NCI-H1417 treated with DMSO at 0.1 percent for 48 hours (cell line): ENCODE measurements around the gene TGFBR2.

Experiments
- DNase-seq: peaks from one replicate; lab custom pipeline; 2025; lab: John Stamatoyannopoulos, UW

TGFBR2 gene

DNA sequence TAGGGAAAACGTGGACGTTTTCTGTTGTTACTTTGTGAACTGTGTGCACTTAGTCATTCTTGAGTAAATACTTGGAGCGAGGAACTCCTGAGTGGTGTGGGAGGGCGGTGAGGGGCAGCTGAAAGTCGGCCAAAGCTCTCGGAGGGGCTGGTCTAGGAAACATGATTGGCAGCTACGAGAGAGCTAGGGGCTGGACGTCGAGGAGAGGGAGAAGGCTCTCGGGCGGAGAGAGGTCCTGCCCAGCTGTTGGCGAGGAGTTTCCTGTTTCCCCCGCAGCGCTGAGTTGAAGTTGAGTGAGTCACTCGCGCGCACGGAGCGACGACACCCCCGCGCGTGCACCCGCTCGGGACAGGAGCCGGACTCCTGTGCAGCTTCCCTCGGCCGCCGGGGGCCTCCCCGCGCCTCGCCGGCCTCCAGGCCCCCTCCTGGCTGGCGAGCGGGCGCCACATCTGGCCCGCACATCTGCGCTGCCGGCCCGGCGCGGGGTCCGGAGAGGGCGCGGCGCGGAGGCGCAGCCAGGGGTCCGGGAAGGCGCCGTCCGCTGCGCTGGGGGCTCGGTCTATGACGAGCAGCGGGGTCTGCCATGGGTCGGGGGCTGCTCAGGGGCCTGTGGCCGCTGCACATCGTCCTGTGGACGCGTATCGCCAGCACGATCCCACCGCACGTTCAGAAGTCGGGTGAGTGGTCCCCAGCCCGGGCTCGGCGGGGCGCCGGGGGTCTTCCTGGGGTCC is at the start of gene TGFBR2:
Gene TGFBR2, plus strand, starts transcription at position 301 of the 731 bp plus-strand sequence. Its CDS starts 283 bp downstream, at position 584.
- no peak for DNase-seq

GRCh38 chr3:30557746-30558303 is 48.6 kb upstream of the TGFBR2 start:
- no peak for DNase-seq

DNA sequence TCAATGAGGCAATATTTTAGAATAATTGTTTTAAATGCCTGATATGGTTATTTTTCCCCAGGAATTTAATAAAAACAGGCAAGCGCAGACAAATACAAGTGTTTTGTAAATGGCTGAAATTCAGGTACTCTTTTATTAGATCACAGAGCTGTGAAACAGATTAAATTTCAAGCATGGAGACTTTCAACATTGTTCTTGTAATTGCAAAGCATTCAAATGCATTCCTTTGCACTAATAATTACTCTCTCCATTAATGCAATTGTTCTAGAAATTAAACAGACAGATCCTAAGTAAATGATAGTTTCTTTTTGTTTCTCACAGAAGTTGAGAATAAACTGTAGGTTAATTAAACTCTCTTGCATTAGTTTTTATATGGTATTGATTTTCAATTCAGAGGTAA is 42.4 kb upstream of the TGFBR2 start:
- no peak for DNase-seq

- no peak for DNase-seq
Measured at GRCh38 chr3:30567139-30567753, 39.2 kb upstream of the TGFBR2 start.

DNA sequence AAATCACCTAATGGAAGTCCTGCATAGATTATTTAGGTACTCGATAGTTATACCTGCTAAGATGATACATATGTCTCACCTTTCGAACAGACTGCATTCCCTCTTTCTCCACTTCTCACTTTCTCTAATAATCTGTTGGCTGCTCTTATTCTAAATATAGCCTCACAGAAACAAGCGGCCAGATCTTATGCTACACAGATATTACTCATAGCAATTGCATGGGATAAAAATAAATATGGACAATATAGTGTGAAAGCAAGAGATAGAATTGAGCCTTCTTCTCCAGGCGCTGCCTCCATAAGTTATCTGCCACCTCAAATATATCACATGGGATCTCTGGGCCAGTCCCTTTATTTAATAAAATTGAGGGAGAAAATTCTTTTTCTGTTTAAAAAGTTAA is 29.5 kb upstream of the TGFBR2 start:
- no peak for DNase-seq

DNA sequence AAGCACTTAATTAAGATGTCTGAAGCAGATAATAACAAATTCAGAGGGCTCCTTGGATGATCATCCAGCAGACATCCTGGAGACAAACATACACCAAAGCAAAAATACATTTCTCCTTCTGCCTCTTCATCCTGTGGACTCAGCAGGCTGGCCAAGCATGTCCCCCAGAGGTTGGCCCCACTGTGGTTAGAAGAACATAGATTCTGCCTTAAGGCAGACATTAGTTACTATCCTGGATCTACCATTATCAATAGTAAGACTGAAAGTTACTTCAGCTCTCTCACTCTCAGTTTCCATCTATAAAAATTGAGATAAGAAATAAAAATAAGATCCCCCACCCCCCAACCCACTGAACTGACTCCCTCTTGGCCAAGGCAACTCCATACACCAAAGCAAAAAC is 28.6 kb upstream of the TGFBR2 start:
- DNase-seq, result no peak

DNA sequence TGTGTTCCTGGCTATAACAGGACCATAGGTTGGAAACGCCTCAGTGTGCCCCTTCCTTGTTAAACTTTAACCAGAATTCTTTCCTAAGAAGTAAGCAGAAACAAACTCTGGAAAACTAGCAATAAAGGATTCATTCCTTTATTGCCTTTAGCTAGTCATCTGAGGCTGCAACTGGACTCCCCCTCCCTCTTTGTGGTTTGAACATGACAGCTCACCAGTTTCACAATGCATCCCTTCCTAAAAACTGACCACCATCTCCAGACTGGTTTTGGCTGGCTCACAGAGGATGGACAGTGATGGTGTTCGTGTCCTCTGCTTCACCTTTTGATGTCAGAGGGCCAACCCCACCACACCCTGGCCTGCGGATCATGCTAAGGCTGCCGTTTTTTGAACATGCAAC is 27.9 kb upstream of the TGFBR2 start:
- DNase-seq, result no peak

DNA sequence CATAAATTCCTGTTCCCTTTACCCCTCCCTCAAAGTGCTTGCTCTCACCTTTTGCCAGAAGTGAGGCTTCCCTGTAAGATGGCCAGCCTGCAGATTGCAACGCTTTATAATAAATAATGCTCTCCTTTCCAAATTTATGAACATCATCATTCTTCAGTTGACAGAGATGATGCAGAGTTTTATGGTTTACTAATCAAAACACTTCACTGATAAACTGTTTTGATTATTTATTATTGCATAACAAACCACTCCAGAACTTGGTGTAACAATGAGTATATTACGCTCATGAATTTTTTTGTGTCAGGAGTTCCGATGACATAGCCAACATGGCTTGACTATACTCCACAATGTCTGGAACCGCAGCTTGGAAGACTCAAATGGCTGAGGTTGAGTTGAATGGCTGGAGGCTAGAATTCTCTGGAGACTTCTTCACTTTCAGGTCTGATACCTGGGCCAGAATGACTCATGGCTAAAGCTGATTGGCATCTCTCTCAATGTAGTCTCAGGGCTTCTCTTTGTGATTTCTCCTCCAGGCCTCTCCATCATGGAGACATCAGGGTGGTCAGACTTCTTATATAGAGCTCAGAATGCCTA is 27.3 kb upstream of the TGFBR2 start:
- DNase-seq, result no peak

DNA sequence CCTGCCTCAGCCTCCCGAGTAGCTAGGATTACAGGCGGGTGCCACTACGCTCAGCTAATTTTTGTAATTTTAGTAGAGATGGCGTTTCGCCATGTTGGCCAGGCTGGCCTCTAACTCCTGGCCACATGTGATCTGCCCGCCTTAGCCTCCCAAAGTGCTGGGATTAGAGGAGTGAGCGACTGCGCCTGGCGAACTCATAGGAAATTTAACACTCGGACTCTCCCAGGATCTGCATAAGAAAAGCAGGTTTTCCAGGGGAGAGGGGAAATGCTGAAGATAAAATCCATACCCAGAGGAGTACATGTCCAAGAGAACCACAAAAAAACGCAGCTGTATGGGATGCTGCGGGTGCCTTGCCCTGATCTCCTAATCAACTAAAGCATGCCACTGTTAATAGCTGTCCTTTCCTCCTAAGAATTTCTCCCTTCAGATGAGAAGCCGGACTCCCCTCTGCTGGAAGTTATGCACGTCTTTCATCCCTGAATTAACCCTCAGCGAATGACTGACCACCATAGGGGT is 25.3 kb upstream of the TGFBR2 start:
- no peak for DNase-seq

- no peak for DNase-seq
Measured at GRCh38 chr3:30581982-30582381, 24.4 kb upstream of the TGFBR2 start.

- DNase-seq, result no peak
Measured at GRCh38 chr3:30583973-30584372, 22.4 kb upstream of the TGFBR2 start.

DNA sequence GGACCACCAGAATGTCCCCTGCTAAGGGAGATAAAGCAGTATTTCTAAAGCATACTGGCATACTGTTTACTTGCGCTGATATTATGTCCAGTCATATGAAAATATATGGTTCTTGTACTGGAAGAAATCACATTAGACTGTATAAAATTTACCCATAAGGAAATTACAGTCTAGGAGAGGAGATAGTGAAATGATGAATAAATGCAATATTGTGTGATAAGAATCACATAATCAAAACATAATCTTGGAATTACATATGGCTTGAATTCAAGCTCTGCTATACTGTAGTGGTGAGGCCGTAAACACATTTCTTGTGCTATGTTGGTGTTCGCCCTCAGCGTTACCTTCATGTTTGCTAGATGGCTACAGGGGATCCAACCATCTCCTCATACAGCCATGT is 20.7 kb upstream of the TGFBR2 start:
- DNase-seq, result no peak

GRCh38 chr3:30586096-30586805 is 20.1 kb upstream of the TGFBR2 start:
- no peak for DNase-seq

GRCh38 chr3:30586806-30587486 is 19.5 kb upstream of the TGFBR2 start:
- no peak for DNase-seq

DNA sequence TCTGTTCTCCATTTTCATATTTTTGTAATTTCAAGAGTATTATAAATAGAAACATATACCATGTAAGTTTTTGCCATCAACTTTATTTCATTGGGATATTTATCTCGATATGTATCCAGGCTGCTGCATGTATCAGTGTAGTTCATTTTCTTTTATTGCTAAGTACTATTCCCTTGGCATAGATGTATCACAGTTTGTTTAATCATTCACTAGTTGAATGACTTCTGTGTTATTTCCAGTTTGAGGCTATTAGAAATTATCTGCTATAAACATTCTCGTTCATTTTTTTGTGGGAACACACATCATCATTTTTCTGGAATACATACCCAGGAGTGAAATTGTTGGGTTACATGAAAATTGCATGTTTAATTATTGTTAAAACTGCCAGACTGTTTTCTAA is 18.5 kb upstream of the TGFBR2 start:
- no peak for DNase-seq

GRCh38 chr3:30596152-30596551 is 10.2 kb upstream of the TGFBR2 start:
- DNase-seq, result no peak

DNA sequence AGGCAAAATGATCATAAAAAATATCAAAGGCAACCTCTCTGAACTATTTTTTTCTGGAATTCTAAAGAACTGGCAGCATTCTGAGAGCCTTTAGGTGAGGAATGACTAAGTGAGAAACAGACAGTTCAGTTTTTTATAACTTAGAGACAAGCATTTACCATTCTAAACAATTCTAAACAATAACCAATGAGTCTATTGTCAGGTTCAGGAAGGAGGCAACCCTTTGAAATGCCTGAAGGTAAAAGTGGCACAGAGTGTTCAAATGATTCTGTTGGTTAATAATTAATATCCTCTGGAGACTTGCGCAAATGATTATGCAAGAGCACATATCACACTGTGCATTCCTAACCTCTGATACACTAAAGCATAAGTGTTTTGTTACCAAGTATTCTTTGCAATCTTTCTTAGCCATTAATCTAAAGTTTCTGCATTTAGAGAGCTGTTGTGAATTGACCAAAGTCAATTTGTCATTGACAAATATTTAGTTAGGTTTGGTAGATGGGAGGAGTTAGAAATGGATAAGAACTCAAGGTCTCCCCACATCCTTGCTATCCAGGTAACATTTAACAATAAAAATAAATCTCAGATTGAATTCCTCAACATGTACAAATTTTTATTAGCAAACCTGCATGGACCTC is 9.2 kb upstream of the TGFBR2 start:
- no peak for DNase-seq

- DNase-seq, result no peak
Measured at GRCh38 chr3:30597769-30598134, 8.6 kb upstream of the TGFBR2 start.

DNA sequence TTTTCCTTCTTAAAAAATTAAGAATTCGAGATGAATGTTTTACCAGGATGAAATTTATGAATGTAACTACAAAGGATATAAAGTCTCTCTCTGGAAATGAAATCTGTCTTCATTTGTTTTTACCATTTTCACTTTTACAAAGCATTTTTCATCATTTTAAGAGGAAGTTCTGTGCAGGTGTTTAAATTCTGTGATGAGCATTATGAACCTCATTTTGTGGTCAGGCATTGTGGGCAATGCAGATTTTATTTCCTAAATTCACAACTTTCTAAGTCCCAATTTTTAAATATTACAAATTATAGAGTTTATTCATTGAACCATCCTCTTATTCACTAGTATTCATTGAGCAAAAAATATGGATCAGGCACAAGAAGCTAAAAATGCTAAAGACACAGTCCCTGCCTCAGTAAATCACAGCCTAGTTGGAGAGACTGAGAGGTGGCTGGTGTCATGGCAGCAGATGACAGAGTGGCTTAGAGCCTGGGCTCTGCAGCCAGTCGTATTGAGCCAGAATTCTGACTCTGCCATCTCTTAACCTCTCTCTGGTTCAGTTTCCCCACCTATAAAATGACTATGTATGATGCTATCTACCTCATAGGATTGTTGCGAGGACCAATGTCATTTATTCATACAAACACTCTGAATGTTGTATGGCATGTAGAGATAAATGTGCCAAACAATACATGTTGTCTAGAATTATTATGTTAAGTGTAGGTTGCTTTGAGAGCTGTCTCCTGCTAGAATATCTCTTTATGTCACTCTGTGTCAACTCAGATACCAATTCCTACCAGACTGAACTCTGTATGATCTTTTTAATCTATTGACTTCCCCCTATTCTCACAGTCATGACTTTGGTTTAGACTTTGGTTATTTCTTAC is 7.5 kb upstream of the TGFBR2 start:
- DNase-seq, result no peak

DNA sequence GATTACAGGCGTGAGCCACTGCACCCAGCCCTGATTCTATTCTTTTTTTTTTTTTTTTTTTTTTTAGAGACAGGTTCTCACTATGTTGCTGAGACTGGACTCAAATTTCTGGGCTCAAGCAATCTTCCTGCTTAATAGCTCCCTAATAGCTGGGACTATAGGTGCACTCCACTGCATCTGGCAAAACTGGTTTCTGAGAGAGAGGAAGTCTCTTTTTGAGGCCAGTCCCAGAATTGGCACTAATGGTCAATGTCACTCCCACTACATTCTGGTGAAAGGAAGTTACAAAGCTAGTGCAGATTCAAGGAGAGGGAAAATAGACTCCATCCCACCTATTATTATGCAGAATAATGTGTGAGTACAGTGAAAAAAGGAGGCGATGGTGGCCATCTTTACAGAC is 5.8 kb upstream of the TGFBR2 start:
- no peak for DNase-seq
